HepG2 (cell line): ENCODE data around the gene MAIP1. TPM values are rescaled to one million over a fixed set of nuclear protein-coding genes. Genes with fewer than 3 reads are reported as not detected.

ENCODE experiments used
- ATAC-seq: fragments of 200-7000 bp; cut with Tn5 transposase; 3 replicates; pipeline ENCODE4 v1.9.1; 2020; ENCODE audit warnings: mild to moderate bottlenecking, moderate library complexity
- BruUV-seq: library from RNA; stranded (reverse); fragments of 400-500 nt; replicated peaks from 2 replicates; lab custom pipeline; 2021; lab: Mats Ljungman, UMichigan
- CTCF ChIA-PET: fragments of 300-600 bp; formaldehyde crosslinking; extraction: SDS; loops from one replicate; lab custom pipeline; 2021; ENCODE audit warnings: low total read pairs, inconsistent platforms, low intra/inter-chr PET ratio; lab: Yijun Ruan, JAX
- POLR2A ChIA-PET: fragments of 350-600 bp; sonication (Branson Sonifier 250); formaldehyde crosslinking; loops from one replicate; lab custom pipeline; 2020; ENCODE audit warnings: antibody characterized with exemption, inconsistent platforms; lab: Yijun Ruan, JAX
- DNase-seq: peaks from one replicate; pipeline ENCODE4 v3.0.0-alpha.2; 2015; ENCODE audit warnings: low spot score
- FAIRE-seq: peaks from 3 replicates; lab custom pipeline; 2011; peaks lifted over from hg19 to GRCh38; lab: Jason Lieb, UNC
- H2AFZ ChIP-seq: one replicate; pipeline ENCODE4 v1.6.1; 2011; ENCODE audit warnings: low read length, inconsistent platforms
- H3K27ac ChIP-seq: fragments of 300-600 bp; 3 replicates; pipeline ENCODE4 v1.8.0; 2011; ENCODE audit warnings: mixed run types, mild to moderate bottlenecking, mixed read lengths, low read length, inconsistent platforms; ENCODE audit not compliant: insufficient read depth; ENCODE audit errors: extremely low read length
- H3K27me3 ChIP-seq, 2 experiments: fragments of 200-600 bp in 1 of 2; 2 replicates in 1 of 2; 3 replicates in 1 of 2; pipeline versions ENCODE4 v1.6.0 to v1.8.0; 2011; ENCODE audit warnings: low read length in 2 of 2, mild to moderate bottlenecking in 2 of 2, moderate library complexity in 2 of 2, inconsistent platforms in 1 of 2; ENCODE audit not compliant: insufficient read depth in 2 of 2, control insufficient read depth in 1 of 2
- H3K36me3 ChIP-seq, 2 experiments: fragments of 200-600 bp in 1 of 2; replicated peaks in 1 of 2; 2 replicates in 1 of 2; 3 replicates in 1 of 2; pipeline versions ENCODE4 v1.5.1 to v1.8.0; 2011; ENCODE audit warnings: low read length in 2 of 2, inconsistent platforms in 1 of 2; ENCODE audit not compliant: insufficient read depth in 2 of 2, control insufficient read depth in 1 of 2
- H3K4me1 ChIP-seq: 2 replicates; pipeline ENCODE4 v1.5.1; 2012; ENCODE audit warnings: low read length, inconsistent platforms; ENCODE audit not compliant: insufficient read depth
- H3K4me2 ChIP-seq: 2 replicates; pipeline ENCODE4 v1.6.0; 2011; ENCODE audit warnings: low read depth, low read length, inconsistent platforms
- H3K4me3 ChIP-seq, 3 experiments: fragments of 200-600 bp in 1 of 3; sonication (generic), shearing (Covaris generic) in 1 of 3; replicated peaks in 1 of 3; 2 replicates each; pipeline ENCODE4 v1.5.1; 2011 to 2016; ENCODE audit warnings: low read length in 3 of 3, inconsistent platforms in 2 of 3, low read depth in 2 of 3, mild to moderate bottlenecking in 2 of 3, control low read depth in 1 of 3, mixed read lengths in 1 of 3; ENCODE audit not compliant: insufficient read depth in 1 of 3
- H3K79me2 ChIP-seq: one replicate; pipeline ENCODE4 v1.6.1; 2011; ENCODE audit warnings: low read length, inconsistent platforms; ENCODE audit not compliant: insufficient read depth
- H3K9ac ChIP-seq: 2 replicates; pipeline ENCODE4 v1.6.0; 2011; ENCODE audit warnings: mild to moderate bottlenecking, low read depth, low read length, inconsistent platforms; ENCODE audit not compliant: insufficient read depth
- H3K9me3 ChIP-seq: 2 replicates; pipeline ENCODE4 v1.5.1; 2012; ENCODE audit warnings: mild to moderate bottlenecking, low read length
- H4K20me1 ChIP-seq: 2 replicates; pipeline ENCODE4 v1.6.0; 2011; ENCODE audit warnings: inconsistent platforms, mild to moderate bottlenecking, low read length, moderate library complexity; ENCODE audit not compliant: insufficient read depth
- ASH2L ChIP-seq: fragments of 300-600, 200-600 bp; sonication (generic); IDR thresholded peaks from 2 replicates; pipeline ENCODE4 v1.7.0; 2017; ENCODE audit warnings: low read depth, mild to moderate bottlenecking, moderate library complexity, mixed read lengths, low read length; ENCODE audit not compliant: insufficient read length
- BCL6 ChIP-seq: IDR thresholded peaks from 2 replicates; pipeline ENCODE4 v1.6.1; 2016; ENCODE audit warnings: missing genetic modification reagents, missing compliant biosample characterization
- CEBPB ChIP-seq: IDR thresholded peaks from 2 replicates; pipeline ENCODE4 v1.6.1; 2011; ENCODE audit warnings: low read depth, low read length, improper control_type of control experiment, borderline replicate concordance
- FOSL2 ChIP-seq: sonication (generic); formaldehyde crosslinking; IDR thresholded peaks from 2 replicates; pipeline ENCODE4 v1.4.0; 2020; ENCODE audit warnings: missing genetic modification reagents
- HMGXB3 ChIP-seq: sonication (generic); formaldehyde crosslinking; IDR thresholded peaks from 2 replicates; pipeline ENCODE4 v1.4.0; 2020; ENCODE audit warnings: missing genetic modification reagents, borderline replicate concordance
- HMGXB4 ChIP-seq, 2 experiments: sonication (generic) in 1 of 2; formaldehyde crosslinking in 1 of 2; IDR thresholded peaks; 2 replicates each; pipeline versions ENCODE4 v1.4.0 to v1.6.1; 2018 to 2020; ENCODE audit warnings: missing genetic modification reagents in 2 of 2, borderline replicate concordance in 1 of 2, low read depth in 1 of 2, mild to moderate bottlenecking in 1 of 2, missing biosample characterization in 1 of 2
- KAT8 ChIP-seq: IDR thresholded peaks from 2 replicates; pipeline ENCODE4 v1.6.1; 2016; ENCODE audit warnings: missing genetic modification reagents, missing compliant biosample characterization
- NBN ChIP-seq: fragments of 450-650 bp; conservative IDR thresholded peaks from 2 replicates; pipeline ENCODE4 v1.6.1; 2017
- RNF2 ChIP-seq: fragments of 450-650 bp; conservative IDR thresholded peaks from 2 replicates; pipeline ENCODE4 v1.6.1; 2016; ENCODE audit warnings: low read depth
- SMC3 ChIP-seq: IDR thresholded peaks from 2 replicates; pipeline ENCODE4 v1.6.1; 2011; ENCODE audit warnings: low read length, improper control_type of control experiment
- SRSF1 ChIP-seq: fragments of 200-400 bp; formaldehyde crosslinking; optimal IDR thresholded peaks from 2 replicates; pipeline ENCODE3; 2017; ENCODE audit warnings: mild to moderate bottlenecking, low read depth, low read length, moderate library complexity
- TGIF2 ChIP-seq: IDR thresholded peaks from 2 replicates; pipeline ENCODE4 v1.6.1; 2016; ENCODE audit warnings: control low read depth, missing compliant biosample characterization
- TSC22D2 ChIP-seq: sonication (generic); formaldehyde crosslinking; IDR thresholded peaks from 2 replicates; pipeline ENCODE4 v1.5.1; 2020; ENCODE audit warnings: missing genetic modification reagents, mild to moderate bottlenecking, borderline replicate concordance
- ZBTB7B ChIP-seq: sonication (generic); formaldehyde crosslinking; IDR thresholded peaks from 2 replicates; pipeline ENCODE4 v1.4.0; 2020; ENCODE audit warnings: missing genetic modification reagents
- ZFP36L2 ChIP-seq: sonication (generic); formaldehyde crosslinking; IDR thresholded peaks from 2 replicates; pipeline ENCODE4 v1.4.0; 2020; ENCODE audit warnings: missing genetic modification reagents
- ZNF17 ChIP-seq: sonication (generic); formaldehyde crosslinking; IDR thresholded peaks from 2 replicates; pipeline ENCODE4 v1.5.0; 2020; ENCODE audit warnings: mild to moderate bottlenecking, missing genetic modification reagents
- ZNF605 ChIP-seq: sonication (generic); formaldehyde crosslinking; IDR thresholded peaks from 2 replicates; pipeline ENCODE4 v1.8.0; 2022; ENCODE audit warnings: mild to moderate bottlenecking, missing genetic modification reagents
- WGBS: methylation state at CpG from one replicate; pipeline ENCODE4 v1.1.6; 2017; ENCODE audit warnings: low lambda C conversion rate; 5-methylcytosine and 5-hydroxymethylcytosine counted together
- in situ Hi-C: cut with HindIII; loops from 2 replicates; pipeline ENCODE4 v1.10.0; 2017; ENCODE audit warnings: low pct_unique_long_range_greater_than_20kb; ENCODE audit not compliant: extremely low pct_ligation_motif_present
- intact Hi-C: fragments of 100-400 bp; cut with micrococcal nuclease; formaldehyde crosslinking; loops from one replicate; pipeline ENCODE4 v1.10.0; 2022; ENCODE audit not compliant: unreplicated experiment
- polyA plus RNA-seq, 8 experiments: library from polyadenylated mRNA; depleted of rRNA in 3 of 8; stranded (reverse) in 7 of 8; unstranded in 1 of 8; fragments of >200 nt; fragmentation: Illumina TruSeq in 4 of 8; extraction: Trizol in 4 of 8; gene quantifications; 2 replicates each; pipeline versions ENCODE4 v1.2.1 to v1.2.3, GENCODE V29; 2011 to 2016; ENCODE audit warnings: low read depth in 4 of 8, missing spikeins in 1 of 8, mixed read lengths in 1 of 8; ENCODE audit not compliant: insufficient read depth in 1 of 8
- total RNA-seq, 5 experiments: library from RNA; depleted of rRNA; stranded (reverse); fragments of >200 nt; fragmentation: Illumina TruSeq; extraction: Trizol; gene quantifications; 2 replicates each; pipeline ENCODE4 v1.2.3, GENCODE V29; 2016; ENCODE audit warnings: low read depth in 1 of 5

The MAIP1 gene
- total and polyA plus RNA-seq, 2 of the 13 experiments (the other 11 are each of a cell fraction or from before 2014, with no cell fraction given): 22.3 to 72.9 TPM

GRCh38 chr2:199979832-199980628, 24.6 kb downstream of the MAIP1 start:
- BruUV-seq: no TSS peak
- WGBS: 19% methylated on average over 12 of the region's 12 CpGs
- intact Hi-C loops: loop anchor here (2.0 to 10.0 kb wide), 4 partner anchors 385 to 755 kb away; no protein-coding TSS in a partner anchor
- Histone ChIP-seq H3K4me3 (peak overlapping the region; percentile 33 to 36 (median 34); a peak in 3 of 6 replicates), H2AFZ (peak overlapping the region; percentile 51), H3K27ac (no peak overlapping the region), H3K9me3 (no peaks in the 10 kb centered on the region), H3K4me2 (peak overlapping the region; percentile 71), H3K9ac (peak overlapping the region; percentile 12; the same call in 1 of the 2 replicates), H3K27me3 (no peaks in the 10 kb centered on the region), H4K20me1 (no peaks in the 10 kb centered on the region), H3K79me2 (no peaks in the 10 kb centered on the region), H3K4me1 (peaks cover 29% of the 10 kb centered on the region), H3K36me3 (no peaks in the 10 kb centered on the region)
- ATAC-seq: peak; percentile 87
- CTCF ChIA-PET: interaction anchor here (1.1 to 1.8 kb wide), 4 partner anchors 500 to 723 kb away, joined by 3 to 8 read pairs (median 4); partner anchors contain the start of gene KCTD18
- FAIRE-seq: peak; percentile 76
- peak; percentile 67 for DNase-seq
- POLR2A ChIA-PET: interaction anchor here (1.1 kb wide), 1 partner anchor 326 kb away, joined by 4 read pairs; the partner anchor contains the start of gene SPATS2L
- in situ Hi-C loops: loop anchor here (10.0 kb wide), 3 partner anchors 325 to 715 kb away; partner anchors contain the start of gene SPATS2L
- TF ChIP-seq SRSF1: no peak
- TF ChIP-seq HMGXB3: 0 out of 2 replicates have a peak, but pooled peaks have one; percentile 40
- peak; percentile 89 for TF ChIP-seq SMC3
- no peak for TF ChIP-seq NBN
- TF ChIP-seq KAT8 (CRISPR knock-in tag): peak; percentile 17; the same call in 1 of the 2 replicates
- TF ChIP-seq HMGXB4 (CRISPR knock-in tag; IDR thresholded peaks at IDR 0.05; ENCODE audit: borderline replicate concordance in 1 of 2, low read depth in 1 of 2): peak; percentile 58 to 64; a peak in 2 of 4 replicates
- TF ChIP-seq ZNF605 (CRISPR knock-in tag): peak; percentile 67; the same call in 1 of the 2 replicates
- peak; percentile 49 for TF ChIP-seq ASH2L
- 0 out of 2 replicates have a peak, but pooled peaks have one; percentile 20 for TF ChIP-seq BCL6 (CRISPR knock-in tag)
- TF ChIP-seq TSC22D2 (CRISPR knock-in tag): peak; percentile 41; the same call in 1 of the 2 replicates
- TF ChIP-seq CEBPB: peak; percentile 57; the same call in 1 of the 2 replicates
- no peak for TF ChIP-seq ZFP36L2 (CRISPR knock-in tag)
- TF ChIP-seq FOSL2 (CRISPR knock-in tag): peak; percentile 14; the same call in 1 of the 2 replicates
- TF ChIP-seq RNF2: no peak
- TF ChIP-seq TGIF2: no peak
- TF ChIP-seq ZBTB7B (CRISPR knock-in tag): 0 out of 2 replicates have a peak, but pooled peaks have one; percentile 30
- no peak for TF ChIP-seq ZNF17 (CRISPR knock-in tag)
